GM10847 (cell line): Measurements from ENCODE around the gene ANP32B.

ENCODE experiments used
- POLR2A ChIP-seq: IDR thresholded peaks from 2 replicates; pipeline ENCODE4 v1.6.1; 2011; ENCODE audit not compliant: insufficient read length; ENCODE audit errors: extremely low read depth

ANP32B gene

DNA sequence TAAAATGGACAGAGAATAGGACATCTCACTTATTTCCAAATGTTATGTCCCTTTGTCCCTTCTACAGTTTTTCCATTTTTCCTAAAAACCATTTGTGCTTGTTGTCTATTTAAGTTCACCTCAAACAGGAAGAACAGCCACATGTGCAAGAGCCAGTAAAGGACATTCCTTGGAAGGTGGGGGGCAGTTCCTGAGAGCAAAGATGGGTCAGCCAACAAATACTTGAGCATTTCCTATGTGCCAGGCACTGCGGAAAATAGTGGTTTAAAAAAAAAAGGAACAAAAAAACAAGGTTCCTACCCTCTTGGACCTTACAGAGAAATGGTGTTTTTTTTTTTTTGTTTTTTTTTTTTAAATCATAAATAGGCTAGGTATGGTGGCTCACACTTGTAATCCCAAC, 26.8 kb downstream of the ANP32B start:
- no peak for TF ChIP-seq POLR2A

- TF ChIP-seq POLR2A, result no peak
Measured at GRCh38 chr9:98010445-98010844, 27.3 kb downstream of the ANP32B start.

DNA sequence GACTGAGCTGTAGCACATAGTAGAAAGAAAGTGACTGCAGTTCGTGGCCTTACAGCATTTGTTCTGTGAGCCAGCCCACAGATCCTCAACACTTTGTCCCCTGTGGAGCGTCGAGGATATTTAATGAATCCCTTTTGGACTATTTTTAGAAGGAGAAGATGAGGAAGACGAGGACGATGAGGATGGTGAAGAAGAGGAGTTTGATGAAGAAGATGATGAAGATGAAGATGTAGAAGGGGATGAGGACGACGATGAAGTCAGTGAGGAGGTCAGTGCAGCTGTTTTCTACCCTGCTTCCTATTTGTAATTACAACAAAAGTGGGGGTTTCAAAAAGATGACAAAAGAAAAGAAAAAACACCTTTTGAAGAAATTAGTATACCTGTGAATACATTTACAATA, 28.0 kb downstream of the ANP32B start:
- no peak for TF ChIP-seq POLR2A

GRCh38 chr9:98016137-98016680, 33.1 kb downstream of the ANP32B start:
- TF ChIP-seq POLR2A, result no peak

DNA sequence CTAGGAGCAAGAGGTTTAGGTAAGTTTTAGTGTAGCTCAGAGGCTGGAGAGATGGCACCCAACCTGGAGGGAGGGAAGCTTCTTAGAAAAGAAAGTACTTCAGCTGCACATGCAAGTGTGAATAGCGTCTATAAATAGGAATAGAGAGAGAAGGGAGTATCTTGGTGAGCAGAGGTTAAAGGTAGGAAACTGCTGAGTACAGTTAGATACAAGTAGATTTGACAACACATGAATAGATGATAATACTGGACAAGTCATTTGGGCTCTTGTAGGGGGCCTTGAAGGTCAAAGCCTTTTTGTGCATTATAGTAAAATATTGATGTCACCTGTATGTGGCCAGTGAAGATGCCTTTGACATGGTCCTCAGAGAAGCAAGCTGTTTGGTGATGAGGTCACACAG, 34.2 kb downstream of the ANP32B start:
- no peak for TF ChIP-seq POLR2A

DNA sequence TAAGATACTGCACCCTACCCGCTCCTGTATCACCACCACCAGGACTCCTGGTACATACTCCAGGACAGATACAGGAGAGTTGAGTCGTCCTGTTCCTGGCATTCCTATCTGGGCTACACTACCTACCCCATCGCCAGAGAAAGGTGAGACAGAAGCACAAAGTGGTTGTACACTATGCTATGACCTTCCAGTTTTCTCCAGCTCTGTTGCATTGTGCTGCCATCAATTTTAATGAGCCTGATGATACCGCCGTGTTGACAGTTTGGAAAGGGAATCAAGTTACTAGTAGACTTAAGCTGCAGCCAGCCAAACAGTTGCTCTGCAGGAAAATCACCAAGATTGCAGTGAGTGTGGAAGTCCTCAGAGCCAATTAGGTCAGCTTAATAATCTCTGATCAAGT, 35.2 kb downstream of the ANP32B start:
- TF ChIP-seq POLR2A, result no peak

GRCh38 chr9:98019098-98019497, 36.0 kb downstream of the ANP32B start:
- TF ChIP-seq POLR2A, result no peak

DNA sequence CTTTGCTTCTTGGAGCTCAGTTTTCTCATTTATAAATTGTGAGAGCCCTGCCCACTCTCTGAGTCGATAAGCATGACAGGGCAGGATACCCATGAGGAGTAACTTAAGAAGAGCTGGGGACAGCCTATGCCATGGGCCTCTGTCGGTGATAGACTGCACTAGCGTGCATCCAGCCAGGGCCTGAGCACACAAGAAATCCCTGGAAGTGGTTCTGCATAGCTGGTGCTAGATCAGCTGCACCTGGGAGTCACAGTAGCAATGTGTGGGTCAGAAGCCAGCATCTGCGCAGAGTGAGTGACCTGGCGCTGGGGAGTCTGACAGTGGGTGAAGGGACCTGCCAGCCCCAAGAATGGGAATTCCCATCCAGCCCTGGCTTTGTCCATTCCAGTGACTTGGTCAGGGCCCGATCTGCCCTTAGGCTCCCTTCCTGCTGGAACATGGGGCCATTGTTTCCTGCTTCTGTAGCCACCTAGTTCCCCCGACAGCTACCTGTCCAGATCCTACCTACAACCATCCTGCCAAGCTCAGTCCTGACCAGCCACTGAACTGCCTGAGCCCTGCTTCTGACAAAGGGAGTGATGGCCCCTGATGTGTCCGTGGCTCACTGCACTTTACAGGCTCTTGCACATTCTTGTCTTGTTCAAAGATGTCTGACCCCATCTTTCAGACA, 37.5 kb downstream of the ANP32B start:
- no peak for TF ChIP-seq POLR2A

DNA sequence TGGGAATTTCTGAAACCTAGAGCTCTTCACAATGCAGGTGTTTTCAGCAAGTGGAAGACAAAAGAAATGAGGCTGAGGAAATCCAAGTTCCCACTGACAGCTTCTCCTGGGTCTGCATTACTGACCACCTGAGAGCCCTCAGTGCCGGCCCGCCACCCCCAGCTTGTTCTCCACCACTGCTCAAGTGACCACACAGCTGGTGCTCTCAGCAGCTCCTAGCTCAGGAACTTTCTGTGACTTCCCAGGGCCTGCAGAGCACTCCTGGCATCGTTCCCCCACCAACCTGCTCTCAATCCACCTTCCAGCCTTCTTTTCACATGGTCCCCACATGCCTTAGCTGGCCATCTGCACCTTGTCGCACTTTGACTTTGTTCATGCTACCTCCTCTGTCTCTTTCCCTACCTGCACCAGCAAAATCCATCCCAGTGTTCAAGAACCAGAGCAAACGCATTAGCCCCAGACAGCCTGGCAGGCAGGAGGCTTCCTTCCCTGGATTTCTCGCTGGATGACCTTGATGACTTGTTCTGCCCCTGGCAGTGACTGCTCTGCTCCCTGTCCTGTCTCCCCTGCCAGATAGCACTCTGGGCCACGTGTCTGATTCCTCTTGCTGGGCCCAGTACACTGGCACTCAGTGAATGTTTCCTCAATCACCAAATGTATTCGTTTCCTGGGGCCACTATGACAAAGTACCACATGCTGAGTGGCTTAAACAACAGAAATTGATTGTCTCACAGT, 38.3 kb downstream of the ANP32B start:
- no peak for TF ChIP-seq POLR2A

- no peak for TF ChIP-seq POLR2A
Measured at GRCh38 chr9:98022447-98022846, 39.3 kb downstream of the ANP32B start.

- TF ChIP-seq POLR2A, result no peak
Measured at GRCh38 chr9:98024702-98025101, 41.6 kb downstream of the ANP32B start.

DNA sequence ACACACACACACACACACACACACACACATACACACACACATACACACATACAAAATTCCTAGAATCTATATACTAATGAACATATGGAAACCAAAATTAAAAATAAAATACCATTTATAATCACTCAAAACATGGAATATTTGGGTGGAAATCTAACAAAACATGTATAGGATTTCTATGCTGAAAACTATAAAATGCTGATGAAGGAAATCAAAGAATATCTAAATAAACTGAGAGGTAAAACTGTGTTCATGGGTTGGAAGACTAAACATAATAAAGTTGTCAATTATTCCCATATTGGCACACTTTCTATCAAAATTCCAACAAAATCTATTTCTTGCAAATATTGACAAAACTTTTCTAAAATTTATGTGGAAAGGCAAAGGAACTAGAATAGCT, 48.0 kb downstream of the ANP32B start:
- no peak for TF ChIP-seq POLR2A

GRCh38 chr9:98031935-98032334, 48.8 kb downstream of the ANP32B start:
- TF ChIP-seq POLR2A, result no peak

DNA sequence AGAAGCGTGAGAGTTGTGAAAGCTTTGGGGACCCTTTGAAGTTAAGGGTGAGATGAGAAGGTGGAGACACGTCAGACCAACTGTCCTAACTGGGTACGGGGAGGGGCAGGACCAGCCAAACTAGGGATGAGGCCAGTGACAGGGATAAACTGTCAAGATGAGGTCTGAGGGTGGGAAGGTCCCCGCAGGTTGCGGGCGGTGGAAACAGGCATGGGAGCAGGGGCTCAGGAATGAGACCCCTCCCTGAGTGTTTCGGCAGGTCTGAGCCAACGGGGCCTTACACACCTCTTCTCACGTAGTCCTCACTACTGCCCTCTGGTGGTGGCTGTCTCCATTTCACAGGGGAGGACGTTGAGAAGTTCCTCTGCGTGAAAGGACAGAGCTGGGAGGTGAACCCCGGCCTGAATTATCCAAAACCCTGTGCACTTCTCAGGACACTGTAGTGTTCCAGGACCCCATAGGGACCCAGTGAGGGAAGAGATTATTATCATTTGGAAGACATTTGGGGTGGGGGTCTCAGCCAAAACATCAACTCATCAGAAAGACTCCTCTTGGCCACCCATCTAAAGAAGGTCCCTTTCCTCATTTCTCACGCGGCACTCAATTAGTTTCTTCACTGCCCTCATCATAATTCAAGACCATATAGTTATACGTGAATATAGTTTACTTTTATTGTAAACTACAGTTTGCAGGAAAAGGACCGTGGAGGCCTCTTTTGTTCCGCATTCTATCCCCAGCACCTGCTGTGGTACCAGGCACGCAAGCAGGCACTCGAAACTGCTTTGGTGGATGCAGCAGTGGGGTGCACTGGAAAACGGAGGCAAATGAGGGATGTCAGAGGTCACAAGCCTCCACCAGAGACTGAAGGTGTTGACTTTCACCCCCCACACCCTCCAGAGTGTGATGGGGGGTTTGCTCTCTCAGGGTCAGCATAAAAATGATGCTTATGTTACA, 51.7 kb downstream of the ANP32B start:
- no peak for TF ChIP-seq POLR2A

GRCh38 chr9:98037357-98037756, 54.2 kb downstream of the ANP32B start:
- TF ChIP-seq POLR2A, result no peak
